NK-92 treated with Interleukin-12 subunit alpha and Interleukin-12 subunit beta, amount 100 ng/mL, for 24 hours (cell line): ENCODE results near the gene TRAF3.

Source experiments
- DNase-seq: peaks from one replicate; lab custom pipeline; 2025; lab: John Stamatoyannopoulos, UW

Gene TRAF3

DNA sequence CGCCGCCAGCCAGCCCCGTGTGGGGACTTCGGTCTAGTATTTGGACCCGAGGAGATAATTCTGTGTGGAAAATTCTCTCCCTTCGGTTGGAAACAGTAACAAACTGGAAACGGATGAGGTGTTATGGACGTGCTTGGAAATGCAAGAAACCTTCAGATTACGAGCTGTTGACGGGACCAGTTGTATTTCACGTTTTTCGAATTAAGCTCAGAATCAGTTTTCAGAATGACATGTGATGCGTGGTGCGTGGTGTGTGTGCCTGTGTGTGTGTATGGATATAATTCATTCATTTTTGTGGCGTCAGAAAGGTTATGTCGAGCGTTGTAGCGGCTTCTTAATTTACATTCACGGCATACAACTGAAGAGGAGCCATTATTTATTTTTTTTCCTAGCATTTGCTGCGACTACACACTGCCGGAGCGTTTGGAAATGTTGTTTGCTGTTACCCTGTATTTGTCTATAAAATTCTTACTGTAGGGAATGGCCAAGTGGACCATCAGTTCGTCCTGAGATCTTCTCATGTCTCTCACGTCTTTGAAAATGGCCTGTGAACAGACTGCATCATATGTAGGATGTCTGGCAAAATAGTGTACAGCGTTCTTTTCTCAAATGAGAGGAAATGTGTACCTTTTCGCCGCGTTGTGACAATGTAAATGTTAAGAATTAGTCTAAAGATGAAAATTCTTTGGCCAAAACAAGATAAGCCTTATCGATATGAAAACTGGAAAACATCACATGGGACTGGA lies 1.3 kb downstream of the TRAF3 start:
- no peak for DNase-seq

DNA sequence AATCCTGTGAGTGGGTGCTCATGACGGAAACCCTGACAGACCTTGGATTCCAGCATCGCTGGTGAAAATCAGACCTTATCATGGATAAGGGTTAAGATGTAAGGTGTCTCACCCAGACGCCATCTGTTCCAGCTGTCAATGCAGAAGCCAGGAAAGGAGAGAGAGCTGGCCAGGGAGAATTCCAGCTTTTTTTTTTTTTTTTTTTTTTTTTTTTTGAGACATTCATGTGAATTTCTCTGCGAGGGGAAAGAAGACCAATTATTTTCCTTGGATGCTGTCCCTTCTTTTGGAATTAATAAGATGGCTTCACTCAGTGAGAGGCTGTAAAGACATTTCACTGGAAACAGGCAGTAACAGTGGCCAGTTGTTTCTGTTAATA lies 1.8 kb downstream of the TRAF3 start:
- DNase-seq = no peak

DNA sequence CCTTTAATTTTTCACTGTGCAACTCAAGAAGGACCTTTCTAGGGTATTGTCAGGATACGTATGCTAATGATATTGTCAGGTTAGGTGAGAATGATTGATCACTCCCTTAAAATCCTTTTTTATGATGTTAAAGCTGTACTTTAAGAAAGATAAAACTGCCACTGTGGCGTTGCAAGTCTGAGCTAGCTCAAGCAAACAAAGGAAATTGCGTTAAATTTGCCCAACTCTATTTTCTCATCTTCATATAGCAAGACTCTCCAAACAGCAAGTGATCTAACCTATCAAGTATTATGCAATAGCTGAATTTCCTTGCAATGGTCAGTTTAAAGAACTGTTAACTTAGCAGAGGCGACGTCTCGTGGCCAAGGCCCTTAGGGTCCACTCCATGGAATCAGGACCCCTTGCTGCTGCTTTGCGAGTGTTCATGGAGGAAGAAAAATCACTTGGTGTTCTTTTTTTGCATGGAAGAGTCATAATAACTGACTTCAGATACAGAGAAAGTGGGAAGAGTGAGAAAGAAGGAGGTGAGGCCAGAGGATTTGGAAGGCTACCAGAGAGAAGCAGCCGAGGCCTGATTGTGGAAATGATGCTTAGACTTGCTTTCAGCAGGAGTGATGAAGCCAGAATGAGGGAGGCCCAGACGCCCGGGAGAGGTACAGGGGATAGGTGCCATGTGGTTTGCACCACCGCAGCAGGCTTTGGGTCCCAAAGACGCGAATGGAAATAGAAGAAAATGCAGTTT lies 2.5 kb downstream of the TRAF3 start:
- no peak for DNase-seq

DNA sequence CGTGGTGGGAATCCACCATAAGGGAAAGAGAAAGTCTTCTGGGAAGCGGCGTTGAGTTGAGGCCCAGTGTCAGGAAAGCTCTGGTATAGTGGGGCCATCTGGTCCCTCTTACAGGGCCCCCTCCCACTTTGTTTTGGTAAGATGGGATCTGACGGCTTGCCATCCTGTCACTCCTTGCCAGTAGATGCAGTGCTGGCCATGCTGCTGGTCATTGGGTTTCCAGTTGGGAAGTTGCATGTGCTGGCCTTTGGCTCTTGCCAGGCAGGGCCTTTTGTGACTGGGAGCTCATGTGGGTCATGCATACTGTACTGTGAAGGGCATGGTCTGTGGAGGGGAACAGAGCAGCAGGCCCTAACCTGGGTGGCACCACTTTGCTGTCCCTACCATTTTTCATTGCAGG lies 3.8 kb downstream of the TRAF3 start:
- no peak for DNase-seq

DNA sequence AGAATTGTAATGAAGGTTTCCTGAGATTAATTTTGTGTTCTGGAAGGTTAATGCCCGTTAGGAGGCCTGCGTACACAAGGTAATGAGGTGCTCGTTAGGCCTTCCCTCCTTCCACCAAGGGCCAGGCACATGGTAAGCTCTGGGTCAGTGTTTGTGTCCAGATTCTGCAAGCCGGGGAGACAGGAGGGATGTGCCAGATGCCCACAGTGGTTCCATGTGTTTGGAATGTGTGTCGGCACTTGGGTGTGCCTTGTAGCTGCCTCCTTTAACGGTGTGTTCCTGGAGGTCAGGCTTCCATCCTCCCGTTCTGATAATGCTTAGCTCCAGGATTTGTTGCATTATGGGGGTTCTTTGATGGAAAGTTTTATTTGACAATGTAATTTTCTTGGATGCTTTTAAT lies 5.7 kb downstream of the TRAF3 start:
- DNase-seq = no peak

DNA sequence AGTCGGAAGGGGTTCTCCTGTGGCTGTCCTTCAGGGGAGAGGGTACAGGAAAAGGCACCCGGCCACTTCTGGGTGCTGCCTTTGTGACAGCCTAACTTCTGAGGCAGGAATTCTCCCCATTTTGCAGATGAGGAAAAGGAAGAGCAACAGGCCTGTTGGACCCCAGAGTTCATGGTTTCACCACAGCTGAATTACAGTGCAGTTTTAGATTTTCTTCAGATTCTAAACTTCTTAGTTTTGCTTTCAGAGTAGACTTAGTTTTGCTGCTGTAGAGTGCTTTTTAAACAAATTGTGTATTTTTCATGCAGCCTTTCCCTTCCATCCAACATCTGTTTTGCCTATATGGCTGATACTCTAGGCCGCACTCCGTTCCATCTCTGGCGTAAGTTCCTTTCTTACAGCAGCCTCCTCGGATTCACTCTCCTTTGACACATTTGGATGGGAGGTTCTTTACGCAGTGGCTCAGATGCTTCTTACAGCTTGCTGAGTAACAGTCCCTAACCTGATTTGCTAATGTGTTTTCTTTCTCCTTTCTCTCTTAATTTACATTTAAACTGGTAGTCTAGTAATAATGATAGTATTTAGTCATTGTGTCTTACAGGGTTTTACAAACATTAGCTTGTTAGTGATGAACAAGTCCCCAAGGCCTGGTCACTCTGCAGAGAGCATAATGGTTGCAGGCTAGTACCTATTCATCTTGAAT lies 7.8 kb downstream of the TRAF3 start:
- DNase-seq = no peak

DNA sequence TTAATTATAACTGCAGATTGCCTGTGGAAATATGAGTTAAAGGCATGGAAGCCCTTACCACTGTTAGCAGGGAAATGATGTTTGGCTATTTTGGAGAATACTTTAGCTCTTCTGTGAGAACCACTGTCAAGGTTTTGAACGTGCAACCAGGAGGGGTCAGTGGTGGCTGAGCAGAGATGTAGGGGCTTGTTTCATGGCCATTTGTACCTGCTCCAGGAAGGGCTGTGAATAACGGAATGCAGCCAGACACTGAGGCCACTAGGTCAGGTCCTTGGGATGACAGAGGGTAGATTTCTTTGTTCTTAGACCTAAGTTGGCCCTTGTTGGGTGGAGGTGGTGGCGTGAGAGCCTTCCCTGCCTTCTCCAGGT lies 8.3 kb downstream of the TRAF3 start:
- no peak for DNase-seq

DNA sequence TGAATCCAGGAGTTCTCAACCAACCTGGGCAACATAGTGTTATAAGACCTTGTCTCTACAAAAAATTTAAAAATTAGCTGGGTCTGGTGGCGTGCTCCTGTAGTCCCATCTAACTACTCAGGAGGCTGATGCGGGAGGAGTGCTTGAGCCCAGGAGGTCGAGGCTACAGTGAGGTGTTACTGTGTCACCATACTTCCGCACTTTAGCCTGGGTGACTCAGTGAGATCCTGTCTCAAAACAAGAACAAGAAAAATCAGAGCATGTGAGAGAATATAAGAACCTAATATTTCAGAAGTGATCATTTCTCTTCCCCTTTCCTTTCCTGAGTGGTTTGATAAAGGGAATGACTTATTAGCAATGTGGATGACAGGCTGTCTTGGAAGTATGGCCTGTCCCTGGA lies 9.5 kb downstream of the TRAF3 start:
- no peak for DNase-seq

DNA sequence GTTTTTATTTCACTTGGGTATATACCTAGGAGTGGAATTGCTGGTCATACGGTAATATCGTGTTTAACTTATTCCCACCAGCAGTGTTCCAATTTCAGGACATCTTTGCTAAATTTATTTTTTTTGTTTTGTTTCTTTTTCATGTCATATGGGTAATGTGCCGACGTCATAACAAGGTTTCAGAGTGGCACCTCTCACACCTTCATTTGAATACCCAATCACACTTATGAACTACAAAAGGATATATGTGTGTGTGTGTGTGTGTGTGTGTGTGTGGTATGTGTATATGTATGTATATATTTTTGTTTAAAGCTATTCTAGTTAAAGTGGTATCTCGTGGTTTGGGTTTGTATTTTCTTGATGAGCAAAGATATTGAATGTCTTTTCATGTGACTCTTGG lies 12.1 kb downstream of the TRAF3 start:
- no peak for DNase-seq

DNA sequence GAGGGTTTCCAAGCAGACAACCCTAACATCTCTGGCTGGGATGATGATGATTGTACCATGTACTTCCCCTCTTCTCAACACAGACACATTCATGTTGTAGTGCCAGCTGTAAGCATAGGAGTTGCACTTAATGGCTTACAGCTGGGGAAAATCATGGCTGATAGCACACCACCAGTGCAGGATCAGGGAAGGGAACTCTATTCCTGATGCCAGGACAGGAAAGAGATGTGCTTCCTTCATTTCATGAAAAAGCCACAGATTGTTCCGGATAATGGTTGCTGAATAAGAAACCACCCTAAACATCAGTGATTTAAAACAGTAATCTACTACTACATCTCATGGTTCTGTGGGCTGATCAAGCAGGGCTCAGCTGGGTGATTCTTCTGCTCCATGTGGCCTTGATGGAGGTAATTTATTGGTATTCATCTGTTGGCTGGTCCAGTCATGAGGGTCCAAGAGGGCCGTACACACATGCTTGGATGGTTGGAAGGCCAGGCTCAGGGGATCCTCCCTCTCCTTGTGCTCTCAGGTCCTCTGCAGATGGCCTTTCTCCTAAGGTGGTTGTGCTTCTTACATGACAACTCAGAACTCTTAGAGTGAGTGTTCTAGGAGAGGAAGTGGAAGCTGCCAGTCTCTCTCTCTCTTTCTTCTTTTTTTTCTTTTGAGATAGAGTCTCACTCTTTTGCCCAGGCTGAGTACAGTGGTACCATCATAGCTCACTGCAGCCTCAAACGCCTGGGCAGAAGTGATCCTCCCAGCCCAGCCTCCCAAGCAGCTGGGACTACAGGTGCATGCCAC lies 16.5 kb downstream of the TRAF3 start:
- no peak for DNase-seq

DNA sequence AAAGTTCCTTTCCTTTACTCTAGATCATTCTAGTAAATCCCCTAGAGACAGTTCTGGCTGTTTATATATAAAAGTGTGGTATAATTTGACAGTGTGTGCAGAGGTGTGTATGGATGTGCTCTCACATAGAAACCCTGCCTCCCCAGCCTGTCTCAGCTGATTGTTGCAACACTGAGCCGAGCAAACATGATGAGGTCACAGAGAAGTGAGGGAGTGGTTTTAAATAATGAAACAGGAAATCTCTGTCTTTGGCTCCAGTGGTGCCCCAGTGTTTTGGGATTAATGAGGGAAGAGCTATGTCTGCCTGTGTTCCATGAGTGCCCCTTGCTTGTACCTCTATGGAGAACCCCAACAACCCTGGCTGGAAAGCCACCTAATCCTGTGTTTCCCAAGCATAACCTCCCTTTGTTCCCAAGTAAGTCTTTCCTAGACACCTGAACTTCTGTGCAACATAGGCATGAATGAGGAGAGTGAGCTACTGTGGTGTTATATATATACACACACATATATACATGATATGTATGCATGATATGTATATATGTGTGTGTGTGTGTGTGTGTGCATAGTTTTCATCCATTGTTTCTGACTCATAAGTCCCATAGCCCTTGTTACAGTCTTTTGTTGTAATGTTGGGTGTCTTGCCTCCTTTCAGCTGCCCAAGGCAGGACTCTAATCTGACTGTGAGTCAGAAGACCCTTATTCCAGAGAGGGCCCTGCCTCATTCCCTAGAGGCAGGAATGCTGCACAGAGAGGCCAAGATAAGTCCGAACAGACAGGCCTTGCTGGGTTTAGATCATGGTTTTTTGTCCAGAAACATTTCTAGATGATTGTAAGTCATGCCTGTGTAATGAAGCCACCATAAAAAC lies 18.0 kb downstream of the TRAF3 start:
- DNase-seq = peak; percentile 32

DNA sequence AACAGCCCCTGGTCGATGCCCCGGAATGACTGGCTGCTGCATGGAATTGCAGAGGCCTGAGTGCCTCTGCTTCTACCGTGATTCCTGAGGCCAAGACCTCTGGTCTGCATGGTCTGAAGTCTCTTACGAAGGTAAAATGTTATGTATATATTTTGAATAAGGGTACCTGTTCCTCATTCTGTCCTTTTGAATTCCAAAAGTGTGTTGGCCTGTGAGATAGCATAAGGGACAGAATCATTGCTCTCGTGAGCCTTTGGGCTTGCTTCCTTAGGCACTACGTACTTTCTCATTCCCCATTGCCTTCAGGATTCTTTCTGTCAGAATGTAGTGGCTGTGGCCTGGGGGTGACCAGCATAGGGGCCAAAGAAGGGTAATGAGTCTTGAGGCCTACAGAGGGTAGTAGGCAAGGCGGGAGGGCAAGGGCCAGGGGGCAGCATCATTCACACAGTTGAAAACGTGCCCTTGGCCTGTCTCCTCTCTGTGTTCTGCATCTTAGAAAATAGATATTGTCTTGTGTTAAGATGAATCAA lies 19.5 kb downstream of the TRAF3 start:
- no peak for DNase-seq

DNA sequence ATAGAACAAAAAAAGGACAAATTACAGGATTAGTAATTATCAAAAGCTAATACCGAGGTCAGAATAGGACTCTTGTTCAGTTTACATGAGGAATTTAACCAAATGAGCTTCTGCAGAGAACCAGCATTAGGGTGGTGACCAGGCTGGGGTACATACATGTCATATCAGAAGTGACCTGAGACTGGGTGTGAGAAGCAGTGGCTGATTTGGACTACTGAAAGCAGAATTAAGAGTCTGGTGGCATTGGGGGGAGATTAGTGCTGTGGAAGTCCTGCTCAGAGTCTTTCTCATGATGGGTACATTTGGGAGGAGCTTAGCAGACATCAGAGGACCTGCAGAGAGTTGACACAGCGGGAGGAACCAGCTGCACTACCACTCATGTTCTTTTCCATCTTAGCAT lies 21.7 kb downstream of the TRAF3 start:
- no peak for DNase-seq

DNA sequence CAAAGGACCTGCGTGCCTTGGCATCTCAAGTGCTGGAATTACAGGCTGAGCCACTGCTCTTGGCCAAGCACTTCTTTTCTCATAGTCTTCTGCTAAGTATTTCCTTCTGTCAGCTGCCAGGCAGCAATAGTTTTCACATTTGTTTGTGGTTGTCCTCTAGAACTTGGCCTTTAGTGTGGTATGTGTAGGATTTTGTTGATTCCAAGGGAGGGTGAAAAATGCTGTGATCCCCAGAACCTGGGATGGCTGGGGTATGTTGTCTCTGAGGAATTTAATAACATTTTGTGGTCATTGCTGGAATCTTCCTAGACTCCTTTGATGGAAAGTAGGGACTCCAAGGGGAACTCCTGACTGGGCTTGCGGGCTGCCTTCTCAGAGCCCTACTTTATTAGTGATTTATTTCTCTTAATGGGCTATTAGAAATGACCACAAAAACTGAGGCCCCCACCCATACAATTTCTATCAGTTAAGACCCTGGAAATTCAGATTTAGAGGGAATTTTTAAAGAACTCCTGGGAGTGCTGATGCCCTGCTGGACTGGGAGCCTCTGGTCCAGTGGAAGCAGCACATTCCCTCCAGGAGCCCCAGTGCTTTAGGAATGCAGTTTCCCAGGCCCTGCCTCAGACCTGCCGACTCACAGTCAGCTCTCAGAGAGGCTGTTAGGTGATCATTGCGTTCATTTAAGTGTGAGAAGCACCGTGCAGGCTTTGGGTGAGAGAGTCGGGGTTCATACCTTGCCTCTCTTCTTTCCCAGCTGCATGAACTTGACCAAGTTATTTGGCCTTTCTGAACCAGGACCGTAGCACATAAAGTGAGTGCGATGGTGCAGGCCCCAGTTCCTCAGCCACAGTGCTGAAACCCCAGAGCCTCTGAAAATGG lies 22.7 kb downstream of the TRAF3 start:
- DNase-seq = no peak

DNA sequence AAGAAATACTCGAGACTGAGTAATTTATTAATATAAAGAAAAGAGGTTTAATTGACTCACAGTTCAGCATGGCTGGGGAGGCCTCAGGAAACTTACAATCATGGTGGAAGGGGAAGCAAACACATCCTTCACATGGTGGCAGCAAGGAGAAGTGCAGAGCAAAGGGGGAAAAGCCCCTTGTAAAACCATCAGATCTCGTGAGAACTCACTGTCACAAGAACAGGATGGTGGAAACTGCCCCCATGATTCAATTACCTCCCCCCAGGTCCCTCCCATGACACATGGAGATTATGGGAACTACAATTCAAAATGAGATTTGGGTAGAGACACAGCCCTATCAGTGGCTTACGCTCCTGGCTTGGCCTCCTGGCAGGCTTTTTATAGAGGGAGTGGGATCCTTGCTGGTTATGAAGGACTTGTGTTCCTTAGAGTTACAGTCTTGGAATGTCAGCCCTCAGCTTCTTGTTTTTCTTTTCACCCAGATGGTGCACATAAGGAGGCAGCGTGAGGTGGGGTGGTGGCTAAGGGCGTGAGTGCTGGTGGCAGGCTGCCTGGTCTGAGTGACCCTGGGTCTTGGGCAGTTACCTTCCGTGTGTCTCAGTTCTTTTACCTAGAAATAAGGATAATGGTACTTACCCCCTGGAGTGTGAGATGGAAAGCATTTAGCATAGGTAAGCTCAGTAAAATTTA lies 25.7 kb downstream of the TRAF3 start:
- DNase-seq = no peak

DNA sequence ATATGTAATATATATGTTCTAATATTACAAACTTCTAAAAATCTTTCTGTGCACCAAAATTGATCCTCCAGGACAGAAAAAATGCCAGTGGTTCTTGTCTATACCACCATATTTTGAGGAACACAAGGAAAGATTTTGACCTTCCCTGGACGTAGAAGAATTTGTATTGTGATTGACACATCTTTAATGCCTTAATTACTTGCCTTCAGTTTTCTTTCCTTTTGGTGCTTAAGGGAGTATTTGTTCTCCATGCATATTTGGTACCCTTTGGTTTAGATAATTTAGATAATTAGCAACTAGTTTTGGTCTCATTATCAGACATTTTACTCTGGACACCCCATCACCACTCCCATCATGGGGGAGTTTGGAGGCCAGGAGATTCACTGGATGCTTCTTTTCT lies 27.6 kb downstream of the TRAF3 start:
- no peak for DNase-seq

DNA sequence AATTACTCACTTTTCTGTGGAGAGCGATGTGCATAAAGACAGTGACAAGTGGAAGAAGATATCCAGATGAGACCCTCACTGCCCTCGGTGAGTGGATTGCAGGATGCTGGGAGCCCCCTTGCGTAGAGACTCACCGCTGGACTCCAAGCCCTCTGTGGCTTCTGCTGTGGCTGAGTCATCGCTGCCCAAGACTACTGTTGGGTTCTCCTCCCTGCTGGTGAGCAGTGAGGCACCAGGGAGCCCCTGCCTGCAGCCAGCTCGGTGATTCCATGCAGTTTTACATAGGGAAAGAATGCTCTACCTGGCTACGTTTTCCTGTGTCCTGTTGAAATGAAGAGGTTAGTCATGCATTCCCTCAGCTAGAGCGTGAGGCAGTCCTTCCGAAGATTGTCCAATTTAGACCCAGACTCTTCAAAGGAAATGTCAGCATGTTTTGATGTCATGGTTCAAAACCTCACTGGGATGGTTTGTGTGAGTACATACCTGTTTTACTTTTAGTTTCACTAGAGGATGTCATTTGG lies 28.2 kb downstream of the TRAF3 start:
- peak; percentile 41 for DNase-seq

DNA sequence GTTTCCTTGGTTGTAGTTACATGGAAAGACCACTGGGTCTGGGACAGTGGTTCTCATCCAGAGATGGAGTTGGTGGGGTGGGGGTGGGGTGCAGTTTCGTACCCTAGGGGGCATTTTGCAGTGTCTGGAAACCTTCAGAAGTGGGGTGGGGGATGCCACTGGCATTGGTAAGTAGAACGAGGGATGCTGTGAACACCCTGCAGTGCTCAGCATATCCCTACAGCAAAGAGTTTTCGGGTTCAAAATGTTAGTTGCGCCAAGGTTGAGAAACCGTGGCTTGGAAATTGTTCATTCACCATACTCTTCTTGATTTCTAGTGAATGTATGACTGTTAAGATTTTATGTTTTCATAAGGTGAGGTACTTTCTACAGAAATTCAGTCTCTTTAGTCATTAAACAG lies 28.7 kb downstream of the TRAF3 start:
- DNase-seq = no peak

DNA sequence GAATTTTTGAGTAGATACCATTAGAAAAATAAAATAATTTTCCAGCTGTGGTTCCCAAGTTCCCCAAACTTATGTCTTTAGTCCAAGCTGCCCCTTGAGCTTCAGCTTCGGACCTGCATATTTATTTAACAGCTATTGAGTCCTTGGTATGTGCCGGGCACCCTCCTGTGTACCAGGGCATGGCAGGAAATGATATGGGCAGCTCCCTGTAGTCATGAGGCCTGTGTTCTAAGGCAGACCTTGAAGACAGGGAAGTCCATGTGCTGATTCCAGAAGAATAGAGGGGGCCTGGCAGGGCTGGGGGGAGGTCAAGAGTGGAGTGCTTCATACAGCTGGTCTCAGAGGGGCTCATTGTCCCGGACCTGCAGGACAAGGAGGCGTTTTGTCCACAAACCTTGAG lies 29.2 kb downstream of the TRAF3 start:
- DNase-seq = no peak
